H1 (cell line): ENCODE results near the gene DNAH10. TPM values are rescaled to one million over a fixed set of nuclear protein-coding genes. Genes with fewer than 3 reads are reported as not detected.

Source experiments
- ASH2L ChIP-seq: fragments of 200-600, 300-600 bp; sonication (generic); IDR thresholded peaks from one replicate; pipeline ENCODE4 v1.7.1; 2017; ENCODE audit warnings: low read length
- BCL11A ChIP-seq, 2 experiments: IDR thresholded peaks; one replicate each; pipeline ENCODE4 v1.6.1; 2011; ENCODE audit warnings: low read depth in 2 of 2, low read length in 2 of 2, mild to moderate bottlenecking in 2 of 2
- CHD7 ChIP-seq: fragments of 300-600 bp; sonication (generic); IDR thresholded peaks from 2 replicates; pipeline ENCODE4 v1.7.1; 2012; ENCODE audit warnings: low read length, moderate library complexity, mild to moderate bottlenecking, inconsistent platforms; ENCODE audit not compliant: insufficient replicate concordance
- CTBP2 ChIP-seq: IDR thresholded peaks from 2 replicates; pipeline ENCODE4 v1.7.0; 2011; ENCODE audit warnings: borderline replicate concordance, mild to moderate bottlenecking, moderate library complexity, mixed read lengths, low read length; ENCODE audit not compliant: insufficient read depth, insufficient read length
- FOSL1 ChIP-seq: IDR thresholded peaks from 2 replicates; pipeline ENCODE4 v1.6.1; 2011; ENCODE audit warnings: mild to moderate bottlenecking, low read depth, low read length, moderate library complexity; ENCODE audit not compliant: insufficient read depth
- KDM4A ChIP-seq: IDR thresholded peaks from one replicate; pipeline ENCODE4 v1.7.1; 2012; ENCODE audit warnings: low read depth, mild to moderate bottlenecking, moderate library complexity, low read length, inconsistent platforms; ENCODE audit not compliant: severe bottlenecking
- MAFK ChIP-seq: IDR thresholded peaks from 2 replicates; pipeline ENCODE4 v1.6.1; 2012; ENCODE audit warnings: low read depth, mild to moderate bottlenecking, improper control_type of control experiment, low read length
- PHF8 ChIP-seq: fragments of 200-600 bp; sonication (generic); conservative IDR thresholded peaks from 2 replicates; pipeline ENCODE4 v1.7.1; 2012; ENCODE audit warnings: low read depth, mild to moderate bottlenecking, inconsistent platforms, low read length, moderate library complexity
- POLR2AphosphoS5 ChIP-seq: IDR thresholded peaks from 2 replicates; pipeline ENCODE4 v1.6.1; 2011; ENCODE audit warnings: low read depth, low read length
- RBBP5 ChIP-seq: IDR thresholded peaks from 2 replicates; pipeline ENCODE4 v1.7.1; 2012; ENCODE audit warnings: low read depth, mild to moderate bottlenecking, inconsistent platforms, low read length, moderate library complexity, borderline replicate concordance
- SIN3A ChIP-seq, 2 experiments: IDR thresholded peaks in 1 of 2; conservative IDR thresholded peaks in 1 of 2; 2 replicates each; pipeline ENCODE4 v1.6.1; 2011 to 2012; ENCODE audit warnings: low read length in 2 of 2, improper control_type of control experiment in 1 of 2, low read depth in 1 of 2, mild to moderate bottlenecking in 1 of 2
- ZNF274 ChIP-seq: IDR thresholded peaks from 2 replicates; pipeline ENCODE4 v1.7.0; 2012; ENCODE audit warnings: low read length, borderline replicate concordance; ENCODE audit errors: extremely low read depth
- polyA plus RNA-seq, 7 experiments: library from polyadenylated mRNA; depleted of rRNA in 3 of 7; stranded (reverse) in 5 of 7; unstranded in 2 of 7; fragments of >200 nt in 5 of 7; fragments of 200-250 nt in 2 of 7; gene quantifications; 1 replicate in 5 of 7; 2 replicates in 1 of 7; 4 replicates in 1 of 7; pipeline versions ENCODE4 v1.2.1 to v1.2.3, GENCODE V29; 2011 to 2013; ENCODE audit warnings: missing spikeins in 2 of 7, mixed read lengths in 2 of 7
- total RNA-seq: library from RNA; stranded (reverse); fragmentation: NEBNext Ultra II Directional; extraction: Animal tissue kit (Norgen Biotek cat#: 25700); gene quantifications from 2 replicates; pipeline ENCODE4 v1.2.1, GENCODE V29; 2021

DNAH10 gene
- total and polyA plus RNA-seq, 2 of the 8 experiments (the other 6 are each of a cell fraction or from before 2014, with no cell fraction given), result 0.02 to 0.24 TPM

- TF ChIP-seq CHD7 (no peak), ZNF274 (no peak), SIN3A (conservative IDR thresholded peaks at IDR 0.05 in 1 of 2, IDR thresholded peaks at IDR 0.05 in 1 of 2; ENCODE audit: low read depth in 1 of 2, low read length in 2 of 2) (no peak), RBBP5 (no peak), POLR2AphosphoS5 (no peak), CTBP2 (no peak), KDM4A (no peak), MAFK (no peak), FOSL1 (no peak), ASH2L (no peak), BCL11A (IDR thresholded peaks at IDR 0.05; ENCODE audit: low read depth in 2 of 2, low read length in 2 of 2) (no peak), PHF8 (no peak)
- TF ChIP-seq, all 59 proteins: peak for 0
Measured at GRCh38 chr12:123952037-123952436, 189.9 kb downstream of the DNAH10 start (continued).
